Measurements from ENCODE around the gene RNF166. TPM values are rescaled to one million over a fixed set of nuclear protein-coding genes. Genes with fewer than 3 reads are reported as not detected.

RNF166 gene
- total RNA-seq, 1 experiment from 2014 or later, result 26.5 TPM

GRCh38 chr16:88705076-88705684, 1.0 kb downstream of the RNF166 start:
- H2BK12ac ChIP-seq (ENCODE audit: insufficient read length, low read depth, low read length), result no peak overlapping the region
- peak overlapping the region; percentile 34 for H3K9ac ChIP-seq (ENCODE audit: extremely low read depth, insufficient read length, low read length)
- peaks cover 7% of the 10 kb centered on the region for H3K79me1 ChIP-seq (ENCODE audit: insufficient read depth, low read depth, low read length, poor library complexity, severe bottlenecking)
- H3K27me3 Mint-ChIP-seq (ENCODE audit: low read depth), result no peaks in the 10 kb centered on the region
- no peak overlapping the region for H3K4ac ChIP-seq (ENCODE audit: low read depth, low read length)
- no peak overlapping the region for H4K5ac ChIP-seq (ENCODE audit: insufficient read length, low read depth, low read length)
- no peak overlapping the region for H2BK120ac ChIP-seq (ENCODE audit: low read depth, low read length, poor library complexity, severe bottlenecking)
- H3K4me1 Mint-ChIP-seq, result peaks cover 16 to 17% of the 10 kb centered on the region in 2 experiments
- peak overlapping the region; percentile 83 to 89 for H3K4me3 Mint-ChIP-seq
- no peak overlapping the region for H2AFZ ChIP-seq (ENCODE audit: low read length)
- H2AK5ac ChIP-seq (ENCODE audit: insufficient read length, low read length), result no peak overlapping the region
- no peak overlapping the region for H3K23ac ChIP-seq (ENCODE audit: insufficient read length, low read depth, low read length)
- no peak overlapping the region for H3T11ph ChIP-seq (ENCODE audit: low read length)
- WGBS (ENCODE audit: extremely low coverage, insufficient read length, low lambda C conversion rate), result no CpG with 5 or more reads among the region's 9 CpGs
- TF ChIP-seq CTCF (conservative IDR thresholded peaks at IDR 0.05), result no peak
- no peaks in the 10 kb centered on the region for H3K27me3 ChIP-seq (ENCODE audit: insufficient read depth, low read length)
- no peaks in the 10 kb centered on the region for H3K9me3 ChIP-seq (ENCODE audit: control insufficient read depth, low read depth, low read length)
- H2BK20ac ChIP-seq (ENCODE audit: low read depth, low read length, poor library complexity, severe bottlenecking), result no peak overlapping the region
- H3K56ac ChIP-seq (ENCODE audit: insufficient read length, low read depth, low read length), result no peak overlapping the region
- peak overlapping the region; percentile 52 for H3K4me2 ChIP-seq (ENCODE audit: insufficient read depth, insufficient read length, low read length)
- no peak overlapping the region for H3K27ac ChIP-seq (ENCODE audit: insufficient read length, low read depth, low read length)
- H3K4me1 ChIP-seq (ENCODE audit: insufficient read depth, low read length), result peaks cover 4% of the 10 kb centered on the region; the same call in 1 of the 2 replicates
- H3K27ac Mint-ChIP-seq, result peak overlapping the region in 1 of 3 experiments; percentile 91; a peak in 1 of 7 replicates
- no peaks in the 10 kb centered on the region; a peak in 1 of 5 replicates for H3K9me3 Mint-ChIP-seq
- no peaks in the 10 kb centered on the region for H4K20me1 ChIP-seq (ENCODE audit: control insufficient read depth, insufficient read depth, insufficient read length)
- no peak overlapping the region for H3K14ac ChIP-seq (ENCODE audit: insufficient read depth, low read length)
- DNase-seq, result no peak
- H3K79me2 ChIP-seq (ENCODE audit: insufficient read depth, low read length), result peaks cover 3% of the 10 kb centered on the region; the same call in 1 of the 2 replicates
- peaks cover 0 to 4% (median 2%) of the 10 kb centered on the region in 3 experiments; a peak in 3 of 7 replicates for H3K36me3 Mint-ChIP-seq (ENCODE audit: insufficient read depth in 1 of 3, low read depth in 3 of 3)
- H4K8ac ChIP-seq (replicated peaks; ENCODE audit: insufficient read length, low read depth, low read length), result no peak overlapping the region
- peaks cover 9% of the 10 kb centered on the region for H3K23me2 ChIP-seq (ENCODE audit: insufficient read length, low read depth, low read length, poor library complexity, severe bottlenecking)
- H4K91ac ChIP-seq (ENCODE audit: insufficient read length, low read depth, low read length), result no peak overlapping the region
- H3K18ac ChIP-seq (ENCODE audit: insufficient read length, low read depth, low read length), result no peak overlapping the region
- H2BK15ac ChIP-seq (ENCODE audit: low read depth, low read length), result no peak overlapping the region
- H2BK5ac ChIP-seq (ENCODE audit: insufficient read length, low read length), result no peak overlapping the region

Data from H9 (cell line).